HepG2 (cell line): ENCODE measurements around the gene TUG1. TPM values are rescaled to one million over a fixed set of nuclear protein-coding genes. Genes with fewer than 3 reads are reported as not detected.

Experiments used
- ATAC-seq: fragments of 200-7000 bp; cut with Tn5 transposase; 3 replicates; pipeline ENCODE4 v1.9.1; 2020; ENCODE audit warnings: mild to moderate bottlenecking, moderate library complexity
- BruUV-seq: library from RNA; stranded (reverse); fragments of 400-500 nt; replicated peaks from 2 replicates; lab custom pipeline; 2021; lab: Mats Ljungman, UMichigan
- CTCF ChIA-PET: fragments of 300-600 bp; formaldehyde crosslinking; extraction: SDS; loops from one replicate; lab custom pipeline; 2021; ENCODE audit warnings: low total read pairs, inconsistent platforms, low intra/inter-chr PET ratio; lab: Yijun Ruan, JAX
- POLR2A ChIA-PET: fragments of 350-600 bp; sonication (Branson Sonifier 250); formaldehyde crosslinking; loops from one replicate; lab custom pipeline; 2020; ENCODE audit warnings: antibody characterized with exemption, inconsistent platforms; lab: Yijun Ruan, JAX
- DNase-seq: peaks from one replicate; pipeline ENCODE4 v3.0.0-alpha.2; 2015; ENCODE audit warnings: low spot score
- FAIRE-seq: peaks from 3 replicates; lab custom pipeline; 2011; peaks lifted over from hg19 to GRCh38; lab: Jason Lieb, UNC
- H2AFZ ChIP-seq: one replicate; pipeline ENCODE4 v1.6.1; 2011; ENCODE audit warnings: low read length, inconsistent platforms
- H3K27ac ChIP-seq: fragments of 300-600 bp; 3 replicates; pipeline ENCODE4 v1.8.0; 2011; ENCODE audit warnings: mixed run types, mild to moderate bottlenecking, mixed read lengths, low read length, inconsistent platforms; ENCODE audit not compliant: insufficient read depth; ENCODE audit errors: extremely low read length
- H3K27me3 ChIP-seq, 2 experiments: fragments of 200-600 bp in 1 of 2; 2 replicates in 1 of 2; 3 replicates in 1 of 2; pipeline versions ENCODE4 v1.6.0 to v1.8.0; 2011; ENCODE audit warnings: low read length in 2 of 2, mild to moderate bottlenecking in 2 of 2, moderate library complexity in 2 of 2, inconsistent platforms in 1 of 2; ENCODE audit not compliant: insufficient read depth in 2 of 2, control insufficient read depth in 1 of 2
- H3K36me3 ChIP-seq, 2 experiments: fragments of 200-600 bp in 1 of 2; replicated peaks in 1 of 2; 2 replicates in 1 of 2; 3 replicates in 1 of 2; pipeline versions ENCODE4 v1.5.1 to v1.8.0; 2011; ENCODE audit warnings: low read length in 2 of 2, inconsistent platforms in 1 of 2; ENCODE audit not compliant: insufficient read depth in 2 of 2, control insufficient read depth in 1 of 2
- H3K4me1 ChIP-seq: 2 replicates; pipeline ENCODE4 v1.5.1; 2012; ENCODE audit warnings: low read length, inconsistent platforms; ENCODE audit not compliant: insufficient read depth
- H3K4me2 ChIP-seq: 2 replicates; pipeline ENCODE4 v1.6.0; 2011; ENCODE audit warnings: low read depth, low read length, inconsistent platforms
- H3K4me3 ChIP-seq, 3 experiments: fragments of 200-600 bp in 1 of 3; sonication (generic), shearing (Covaris generic) in 1 of 3; replicated peaks in 1 of 3; 2 replicates each; pipeline ENCODE4 v1.5.1; 2011 to 2016; ENCODE audit warnings: low read length in 3 of 3, inconsistent platforms in 2 of 3, low read depth in 2 of 3, mild to moderate bottlenecking in 2 of 3, control low read depth in 1 of 3, mixed read lengths in 1 of 3; ENCODE audit not compliant: insufficient read depth in 1 of 3
- H3K79me2 ChIP-seq: one replicate; pipeline ENCODE4 v1.6.1; 2011; ENCODE audit warnings: low read length, inconsistent platforms; ENCODE audit not compliant: insufficient read depth
- H3K9ac ChIP-seq: 2 replicates; pipeline ENCODE4 v1.6.0; 2011; ENCODE audit warnings: mild to moderate bottlenecking, low read depth, low read length, inconsistent platforms; ENCODE audit not compliant: insufficient read depth
- H3K9me3 ChIP-seq: 2 replicates; pipeline ENCODE4 v1.5.1; 2012; ENCODE audit warnings: mild to moderate bottlenecking, low read length
- H4K20me1 ChIP-seq: 2 replicates; pipeline ENCODE4 v1.6.0; 2011; ENCODE audit warnings: inconsistent platforms, mild to moderate bottlenecking, low read length, moderate library complexity; ENCODE audit not compliant: insufficient read depth
- ATF5 ChIP-seq: sonication (generic); formaldehyde crosslinking; IDR thresholded peaks from 2 replicates; pipeline ENCODE4 v1.4.0; 2020; ENCODE audit warnings: mild to moderate bottlenecking, low read depth, missing genetic modification reagents
- CHD4 ChIP-seq: fragments of 200-600 bp; sonication (generic); IDR thresholded peaks from 2 replicates; pipeline ENCODE4 v1.7.0; 2017; ENCODE audit warnings: mild to moderate bottlenecking, low read length, borderline replicate concordance
- FOXK1 ChIP-seq: sonication (generic); formaldehyde crosslinking; IDR thresholded peaks from 2 replicates; pipeline ENCODE4 v1.4.0; 2020; ENCODE audit warnings: low read depth, missing genetic modification reagents, borderline replicate concordance
- HDAC2 ChIP-seq: sonication (generic); formaldehyde crosslinking; IDR thresholded peaks from 2 replicates; pipeline ENCODE4 v1.4.0; 2020; ENCODE audit warnings: missing genetic modification reagents
- KDM1A ChIP-seq: IDR thresholded peaks from 2 replicates; pipeline ENCODE4 v1.6.1; 2016; ENCODE audit warnings: missing compliant biosample characterization
- MYNN ChIP-seq: sonication (generic); formaldehyde crosslinking; IDR thresholded peaks from 2 replicates; pipeline ENCODE4 v1.4.0; 2020; ENCODE audit warnings: mild to moderate bottlenecking, low read depth, missing genetic modification reagents
- RBFOX2 ChIP-seq: fragments of 200-400 bp; formaldehyde crosslinking; IDR thresholded peaks from 2 replicates; pipeline ENCODE4 v1.6.1; 2017; ENCODE audit warnings: low read depth, mild to moderate bottlenecking, low read length
- ZBTB10 ChIP-seq: sonication (generic); formaldehyde crosslinking; IDR thresholded peaks from 2 replicates; pipeline ENCODE4 v1.4.0; 2020; ENCODE audit warnings: missing genetic modification reagents, borderline replicate concordance
- ZMAT3 ChIP-seq: sonication (generic); formaldehyde crosslinking; conservative IDR thresholded peaks from 2 replicates; pipeline ENCODE4 v1.7.0; 2021; ENCODE audit warnings: missing genetic modification reagents
- ZNF329 ChIP-seq: sonication (generic); formaldehyde crosslinking; IDR thresholded peaks from 2 replicates; pipeline ENCODE4 v1.9.0; 2021; ENCODE audit warnings: low read depth, mild to moderate bottlenecking, missing genetic modification reagents
- ZNF44 ChIP-seq: sonication (generic); formaldehyde crosslinking; IDR thresholded peaks from 2 replicates; pipeline ENCODE4 v1.5.1; 2020; ENCODE audit warnings: mild to moderate bottlenecking, missing genetic modification reagents
- ZNF703 ChIP-seq: sonication (generic); formaldehyde crosslinking; IDR thresholded peaks from 2 replicates; pipeline ENCODE4 v1.5.1; 2020; ENCODE audit warnings: missing genetic modification reagents, mild to moderate bottlenecking, moderate library complexity, borderline replicate concordance
- WGBS: methylation state at CpG from one replicate; pipeline ENCODE4 v1.1.6; 2017; ENCODE audit warnings: low lambda C conversion rate; 5-methylcytosine and 5-hydroxymethylcytosine counted together
- in situ Hi-C: cut with HindIII; loops from 2 replicates; pipeline ENCODE4 v1.10.0; 2017; ENCODE audit warnings: low pct_unique_long_range_greater_than_20kb; ENCODE audit not compliant: extremely low pct_ligation_motif_present
- intact Hi-C: fragments of 100-400 bp; cut with micrococcal nuclease; formaldehyde crosslinking; loops from one replicate; pipeline ENCODE4 v1.10.0; 2022; ENCODE audit not compliant: unreplicated experiment
- polyA plus RNA-seq, 8 experiments: library from polyadenylated mRNA; depleted of rRNA in 3 of 8; stranded (reverse) in 7 of 8; unstranded in 1 of 8; fragments of >200 nt; fragmentation: Illumina TruSeq in 4 of 8; extraction: Trizol in 4 of 8; gene quantifications; 2 replicates each; pipeline versions ENCODE4 v1.2.1 to v1.2.3, GENCODE V29; 2011 to 2016; ENCODE audit warnings: low read depth in 4 of 8, missing spikeins in 1 of 8, mixed read lengths in 1 of 8; ENCODE audit not compliant: insufficient read depth in 1 of 8
- total RNA-seq, 5 experiments: library from RNA; depleted of rRNA; stranded (reverse); fragments of >200 nt; fragmentation: Illumina TruSeq; extraction: Trizol; gene quantifications; 2 replicates each; pipeline ENCODE4 v1.2.3, GENCODE V29; 2016; ENCODE audit warnings: low read depth in 1 of 5

Gene TUG1
- total and polyA plus RNA-seq, 2 of the 13 experiments (the other 11 are each of a cell fraction or from before 2014, with no cell fraction given) = 35.2 to 122 TPM

GRCh38 chr22:30998329-30998728, 29.3 kb downstream of the TUG1 start:
- ATAC-seq = no peak
- intact Hi-C loops = no loop called here
- Histone ChIP-seq H3K27me3 (0 out of 5 replicates have a peak, but pooled peaks cover 0 to 2% of the 10 kb centered on the region in 2 experiments), H3K9ac (no peak overlapping the region), H3K9me3 (no peaks in the 10 kb centered on the region), H2AFZ (no peak overlapping the region), H4K20me1 (no peaks in the 10 kb centered on the region), H3K79me2 (no peaks in the 10 kb centered on the region), H3K36me3 (no peaks in the 10 kb centered on the region), H3K27ac (no peak overlapping the region), H3K4me2 (no peak overlapping the region), H3K4me1 (peaks cover 11% of the 10 kb centered on the region), H3K4me3 (no peak overlapping the region)
- no peak for FAIRE-seq
- in situ Hi-C loops = no loop called here
- TF ChIP-seq RBFOX2 = no peak
- no peak for TF ChIP-seq ZNF703 (CRISPR knock-in tag)
- no peak for TF ChIP-seq HDAC2
- no peak for TF ChIP-seq ATF5 (CRISPR knock-in tag)
- no peak for TF ChIP-seq ZNF44 (CRISPR knock-in tag)
- TF ChIP-seq FOXK1 (CRISPR knock-in tag) = no peak
- TF ChIP-seq KDM1A (CRISPR knock-in tag) = no peak
- no peak for TF ChIP-seq MYNN
- TF ChIP-seq ZBTB10 (CRISPR knock-in tag) = no peak
- no peak for TF ChIP-seq ZMAT3
- TF ChIP-seq CHD4 = no peak
- TF ChIP-seq ZNF329 (CRISPR knock-in tag) = no peak
- no peak for DNase-seq
- no TSS peak for BruUV-seq
- 44% methylated on average over 4 of the region's 4 CpGs for WGBS
- CTCF ChIA-PET = no interaction called here
- POLR2A ChIA-PET = no interaction called here
